GM19351 (cell line): Measurements from ENCODE around the gene ALKBH5.
"Not testable (repeated sequence)": the region's sequence is repeated elsewhere in the genome, so short reads cannot be mapped to it uniquely, and the experiment has no call there.

Source experiments
- ATAC-seq: cut with Tn5 transposase; IDR thresholded peaks from one replicate; pipeline ENCODE4 v1.9.1; 2021; ENCODE audit warnings: mild to moderate bottlenecking, moderate library complexity; ENCODE audit not compliant: unreplicated experiment

The ALKBH5 gene

DNA sequence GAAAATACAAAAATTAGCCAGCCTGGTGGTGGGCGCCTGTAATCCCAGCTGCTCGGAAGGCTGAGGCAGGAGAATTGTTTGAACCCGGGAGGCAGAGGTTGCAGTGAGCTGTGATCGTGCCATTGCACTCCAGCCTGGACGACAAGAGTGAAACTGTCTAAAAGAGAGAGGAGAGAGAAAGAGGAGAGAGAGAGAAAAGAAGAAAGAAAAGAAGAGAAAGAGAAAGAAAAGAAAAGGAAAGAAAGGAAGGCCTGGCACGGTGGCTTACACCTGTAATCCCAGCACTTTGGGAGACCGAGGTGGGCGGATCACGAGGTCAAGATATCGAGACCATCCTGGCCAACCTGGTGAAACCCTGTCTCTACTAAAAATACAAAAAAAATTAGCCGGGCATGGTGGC, 33.3 kb downstream of the ALKBH5 start:
- not testable (repeated sequence) for ATAC-seq

- no peak for ATAC-seq
Observed at GRCh38 chr17:18217412-18218015, 33.9 kb downstream of the ALKBH5 start.

DNA sequence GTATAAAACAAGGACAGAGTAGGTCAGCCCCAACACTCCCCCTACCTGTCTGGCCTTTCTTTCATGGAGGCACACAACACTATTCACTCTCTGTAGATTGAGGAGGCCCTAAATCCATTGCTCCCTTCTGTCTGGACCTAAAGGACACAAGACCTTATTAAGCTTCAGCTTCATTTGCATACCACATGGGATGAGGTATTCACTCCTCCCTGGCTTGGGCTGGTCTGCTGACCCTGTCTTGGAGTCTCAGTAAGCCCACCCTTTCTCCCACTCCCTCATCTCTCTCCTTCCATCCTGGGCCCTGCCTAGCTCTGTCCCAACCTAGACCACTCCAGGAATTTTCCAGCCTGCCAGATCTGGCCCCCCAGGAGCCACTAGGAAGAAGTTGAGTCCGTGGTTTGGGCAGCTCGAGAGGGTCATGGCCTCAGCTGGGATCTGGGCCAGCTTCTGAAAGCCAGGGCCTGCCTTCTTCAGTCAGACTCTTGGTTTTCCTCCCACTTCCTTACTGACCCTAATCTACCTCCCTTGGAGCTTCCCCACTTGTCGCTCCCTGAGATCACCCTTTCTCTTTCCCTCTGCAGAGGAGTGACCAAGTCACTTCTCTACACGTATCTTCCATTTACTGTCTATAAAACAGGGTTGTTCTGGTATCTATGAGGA, 35.3 kb downstream of the ALKBH5 start:
- ATAC-seq, result no peak

GRCh38 chr17:18224053-18224386, 40.4 kb downstream of the ALKBH5 start:
- ATAC-seq, result no peak

DNA sequence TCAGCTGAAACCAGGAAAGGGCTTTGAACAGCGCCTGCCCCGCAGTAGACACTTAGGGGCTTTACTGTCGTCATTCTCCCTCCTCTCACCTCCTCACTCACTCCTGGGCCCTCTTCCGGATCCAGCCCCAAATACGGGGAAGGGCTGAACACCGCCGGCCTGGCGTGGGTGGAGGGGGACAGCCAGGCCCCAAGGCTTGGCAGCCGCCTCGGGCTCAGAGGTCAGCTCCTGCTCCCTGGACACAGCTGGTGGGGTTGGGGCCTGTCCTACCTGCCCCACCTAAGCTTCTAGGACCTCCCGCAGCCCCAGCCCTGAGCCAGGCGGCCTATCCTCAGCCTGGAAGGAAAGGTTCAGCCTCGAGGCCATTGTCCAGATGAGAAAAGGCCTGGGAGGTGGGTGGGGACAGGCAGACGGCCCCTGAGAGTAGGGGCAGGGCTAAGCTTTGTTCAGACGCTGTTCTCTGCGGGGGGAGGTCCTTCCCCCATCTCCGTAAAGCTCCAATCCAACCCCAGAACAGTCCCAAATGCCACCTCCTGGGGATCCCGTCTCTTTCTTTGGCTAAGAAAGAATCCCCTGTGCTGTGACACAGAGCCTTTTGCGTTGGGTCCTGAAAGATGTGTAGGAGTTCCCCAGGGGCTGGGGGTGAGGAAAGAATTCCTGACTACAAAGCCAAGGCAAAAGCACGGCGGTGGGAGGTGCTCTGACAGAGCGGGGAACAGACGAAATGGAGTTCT, 40.9 kb downstream of the ALKBH5 start:
- ATAC-seq, result no peak

- peak; percentile 89 for ATAC-seq
Observed at GRCh38 chr17:18225121-18225641, 41.6 kb downstream of the ALKBH5 start, which contains the start of gene LLGL1. TSS of gene LLGL1 (plus strand) at chr17:18225635. CDS start at chr17:18225683, 48 bp downstream.

- ATAC-seq, result peak; percentile 29
Observed at GRCh38 chr17:18225642-18226283, 42.1 kb downstream of the ALKBH5 start.

DNA sequence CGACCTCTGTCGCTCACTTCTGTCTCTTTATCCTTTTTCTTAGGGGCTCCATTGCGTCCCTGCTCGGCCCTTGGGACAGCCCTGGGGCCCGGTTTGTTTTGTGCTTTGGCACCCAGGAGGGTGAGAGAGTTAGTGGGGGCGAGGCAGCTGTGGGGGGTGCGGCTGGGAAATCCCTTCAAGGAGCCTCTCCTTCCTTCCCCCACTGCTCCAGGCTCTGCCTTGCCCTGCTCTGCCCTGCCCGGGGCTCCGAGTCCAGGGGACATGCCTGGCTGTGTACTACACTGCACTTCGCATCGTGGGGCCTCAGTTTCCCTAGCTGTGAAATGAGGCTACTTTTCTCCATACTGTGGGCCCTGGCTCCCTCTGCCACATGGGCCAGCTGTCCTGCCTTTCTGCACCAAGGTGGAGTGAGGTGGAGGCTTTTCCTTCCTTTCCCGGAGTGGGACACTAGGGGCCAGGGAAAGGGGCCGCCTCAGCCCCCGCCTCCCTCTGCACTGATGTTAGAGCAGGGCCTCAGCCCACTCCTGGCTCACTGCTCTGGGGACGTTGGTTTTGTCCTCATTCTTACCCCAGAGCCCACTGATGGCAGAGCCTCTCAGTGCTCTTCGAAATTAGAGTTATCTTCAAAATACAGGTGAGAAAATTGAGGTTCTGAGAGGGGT, 42.8 kb downstream of the ALKBH5 start:
- ATAC-seq, result no peak

- ATAC-seq, result no peak
Observed at GRCh38 chr17:18227635-18228034, 44.0 kb downstream of the ALKBH5 start.

DNA sequence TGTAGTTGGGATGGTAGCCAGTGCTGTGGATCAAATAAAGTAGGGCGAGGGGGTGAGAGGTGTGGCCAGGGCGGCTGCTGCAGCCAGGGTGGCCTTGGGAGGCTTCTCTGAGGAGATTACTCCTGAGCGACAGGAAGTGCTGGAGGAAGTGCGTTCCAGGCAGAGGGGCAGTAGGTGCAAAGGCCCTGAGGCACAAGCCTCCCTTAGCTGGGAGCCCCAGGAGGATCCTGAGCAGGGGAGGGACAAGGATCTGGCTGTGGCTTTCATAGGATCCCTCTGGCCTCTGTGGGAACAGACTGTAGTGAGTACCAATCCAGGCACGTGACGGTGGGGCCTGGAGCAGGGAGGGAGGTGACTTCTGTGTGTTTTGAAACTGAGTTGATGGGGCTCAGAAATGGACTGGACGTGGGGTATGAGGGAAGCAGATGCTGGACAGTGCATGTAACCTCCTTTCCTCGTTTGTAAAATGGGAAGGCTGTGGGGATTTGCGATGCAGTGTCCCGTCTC, 44.6 kb downstream of the ALKBH5 start:
- no peak for ATAC-seq

DNA sequence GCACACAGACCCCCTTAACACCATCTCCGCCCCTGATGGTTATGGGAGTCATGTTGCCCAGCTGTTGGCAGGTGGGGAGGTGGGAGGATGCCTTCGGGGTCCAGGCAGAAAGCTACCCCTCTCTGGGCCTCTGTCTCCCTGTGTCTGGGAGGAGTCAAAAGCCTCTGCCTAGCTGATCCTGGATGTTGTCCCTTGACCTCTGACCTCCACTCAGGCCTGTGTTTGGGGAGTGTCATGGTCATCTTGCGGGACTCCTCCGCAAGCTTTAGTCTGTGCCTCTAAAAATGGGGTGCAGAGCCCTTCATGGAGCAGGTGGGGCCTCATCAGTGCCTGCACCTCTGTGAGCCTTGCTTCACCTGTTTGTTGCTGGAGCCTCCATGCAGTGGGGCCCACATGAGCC, 45.6 kb downstream of the ALKBH5 start:
- ATAC-seq, result no peak

DNA sequence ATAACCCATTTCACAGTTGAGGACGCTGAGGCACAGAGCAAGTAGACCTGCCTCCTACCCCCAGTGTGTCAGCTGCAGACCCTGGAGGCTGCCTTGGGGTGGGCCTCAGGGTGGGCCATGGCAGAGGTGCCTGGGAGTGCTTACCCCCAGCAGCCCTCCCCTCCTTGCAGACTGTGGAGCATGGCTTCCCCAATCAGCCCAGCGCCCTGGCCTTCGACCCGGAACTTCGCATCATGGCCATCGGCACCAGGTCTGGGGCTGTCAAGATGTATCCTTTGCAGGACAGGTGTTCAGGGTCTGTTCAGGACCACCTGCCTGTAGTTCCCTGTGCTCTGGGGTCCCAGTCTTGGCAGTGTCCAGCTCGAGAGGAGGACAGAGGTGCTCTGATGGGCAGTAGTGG, 46.1 kb downstream of the ALKBH5 start:
- no peak for ATAC-seq

GRCh38 chr17:18230288-18231141, 46.9 kb downstream of the ALKBH5 start:
- no peak for ATAC-seq

- no peak for ATAC-seq
Observed at GRCh38 chr17:18231164-18231563, 47.5 kb downstream of the ALKBH5 start.

DNA sequence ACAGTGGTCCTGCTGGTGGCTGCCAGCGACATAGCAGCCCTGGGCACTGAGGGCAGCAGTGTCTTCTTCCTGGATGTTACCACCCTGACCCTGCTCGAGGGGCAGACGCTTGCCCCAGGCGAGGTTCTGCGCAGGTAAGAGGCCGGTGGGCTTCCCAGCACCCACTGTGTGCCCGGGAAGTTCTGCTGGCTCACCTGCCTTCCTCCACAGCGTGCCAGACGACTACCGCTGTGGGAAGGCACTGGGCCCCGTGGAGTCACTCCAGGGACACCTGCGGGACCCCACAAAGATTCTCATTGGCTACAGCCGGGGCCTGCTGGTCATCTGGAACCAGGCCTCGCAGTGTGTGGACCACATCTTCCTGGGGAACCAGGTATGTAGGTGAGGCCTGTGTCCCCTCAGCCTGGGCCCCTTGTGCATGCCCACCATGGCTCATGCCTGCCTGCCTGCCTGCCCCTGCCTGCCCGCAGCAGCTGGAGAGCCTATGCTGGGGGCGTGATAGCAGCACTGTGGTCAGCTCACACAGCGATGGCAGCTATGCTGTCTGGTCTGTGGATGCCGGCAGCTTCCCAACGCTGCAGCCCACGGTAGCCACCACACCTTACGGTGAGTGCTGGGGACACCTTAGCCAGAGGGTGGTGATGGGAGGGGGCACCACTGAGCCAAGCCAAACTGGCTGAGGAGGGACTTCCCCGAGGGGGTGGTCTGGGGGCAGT, 50.3 kb downstream of the ALKBH5 start:
- no peak for ATAC-seq

- ATAC-seq, result no peak
Observed at GRCh38 chr17:18234853-18235380, 51.3 kb downstream of the ALKBH5 start.

GRCh38 chr17:18235743-18236256, 52.2 kb downstream of the ALKBH5 start:
- ATAC-seq, result no peak

- no peak for ATAC-seq
Observed at GRCh38 chr17:18236494-18236893, 52.9 kb downstream of the ALKBH5 start.

DNA sequence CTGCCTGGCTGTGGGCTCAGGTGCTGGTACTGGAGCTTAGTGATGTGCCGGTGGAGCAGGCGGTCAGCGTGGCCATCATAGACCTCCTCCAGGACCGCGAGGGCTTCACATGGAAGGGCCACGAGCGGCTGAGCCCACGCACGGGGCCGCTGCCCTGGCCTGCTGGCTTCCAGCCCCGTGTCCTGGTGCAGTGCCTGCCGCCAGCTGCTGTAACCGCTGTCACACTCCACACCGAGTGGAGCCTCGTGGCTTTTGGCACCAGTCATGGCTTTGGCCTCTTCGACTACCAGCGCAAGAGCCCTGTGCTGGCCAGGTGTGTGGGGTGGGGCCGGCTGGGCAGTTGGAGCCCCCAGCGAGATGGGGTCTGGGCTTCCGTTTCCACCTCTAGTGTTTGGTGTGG, 53.8 kb downstream of the ALKBH5 start:
- ATAC-seq, result no peak
